ENCODE results near the gene TGFB2.
A peak's percentile ranks its signal among the peaks of the same experiment; 100 is the strongest.

TGFB2 gene

DNA sequence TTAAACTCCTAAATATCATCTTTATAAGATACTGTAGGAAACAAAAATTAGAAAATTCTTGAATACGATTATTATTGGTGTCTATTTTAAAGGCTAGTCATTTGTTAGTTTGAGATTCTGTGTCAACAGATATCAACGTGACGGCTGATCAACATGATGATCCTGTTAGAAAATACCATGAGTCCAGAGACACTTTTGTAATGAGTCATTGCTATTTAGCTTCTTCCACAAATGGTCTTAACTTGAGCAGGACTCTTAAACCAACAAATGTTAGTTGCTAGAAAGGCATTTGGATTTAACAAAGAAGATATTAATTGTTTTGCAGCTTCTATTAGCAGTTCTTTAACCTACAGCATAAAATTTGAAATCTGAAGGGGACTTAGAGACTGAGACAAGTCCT is 131.2 kb downstream of the TGFB2 start:
- peak overlapping the region; percentile 48 for H3K27ac ChIP-seq
- DNase-seq (ENCODE audit: low read depth, low spot score): no peak

DNA sequence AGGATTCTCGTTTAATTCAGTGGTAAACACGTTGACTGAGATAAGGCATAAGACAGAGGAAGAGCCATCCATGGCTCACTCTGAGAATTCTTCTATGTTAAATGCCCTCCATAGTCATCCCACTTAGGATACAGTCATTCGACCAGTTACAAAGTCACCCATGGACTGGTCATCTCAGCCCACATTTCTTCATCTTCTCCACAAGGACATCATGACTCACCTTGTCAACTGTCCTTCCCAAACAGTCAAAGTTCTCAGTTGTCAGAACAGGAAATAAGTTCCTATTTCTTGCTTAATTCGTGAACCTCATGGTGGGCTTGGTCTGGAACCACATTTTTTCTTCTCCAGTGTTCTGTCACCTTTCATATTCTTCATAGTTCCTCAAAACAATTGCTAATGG is 133.2 kb downstream of the TGFB2 start:
- no peak for DNase-seq (ENCODE audit: low read depth, low spot score)
- H3K27ac ChIP-seq: peak overlapping the region; percentile 86

DNA sequence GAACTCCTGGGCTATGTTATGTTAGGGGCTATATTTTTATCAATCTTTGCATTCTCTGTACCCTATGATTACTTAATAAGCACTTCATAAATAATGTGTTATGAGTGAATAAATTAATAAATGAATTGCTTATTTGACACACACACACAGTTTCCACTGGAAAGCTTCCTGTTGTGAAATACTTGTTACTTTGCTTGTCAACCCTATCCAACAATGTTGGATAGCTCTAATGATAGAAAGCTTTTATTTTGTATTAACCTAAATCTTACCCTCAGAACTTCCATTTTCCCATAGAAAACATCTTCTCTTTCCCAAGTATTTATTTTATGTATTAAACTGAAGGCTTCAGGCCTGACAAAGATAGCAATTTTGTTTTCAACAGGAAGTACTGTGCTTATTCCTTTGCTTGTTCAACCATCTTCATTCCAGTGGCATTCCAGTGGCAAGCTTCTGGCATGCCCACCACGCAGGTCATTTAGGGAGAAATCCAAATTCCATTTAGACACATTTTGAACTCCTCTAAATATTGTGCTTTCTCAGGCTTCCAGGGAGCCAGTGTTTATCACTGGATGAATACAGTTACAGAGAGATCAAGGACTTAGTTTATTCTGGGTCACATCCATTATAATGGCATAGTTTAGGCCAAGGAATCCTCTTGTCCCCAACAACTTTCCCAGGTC is 134.4 kb downstream of the TGFB2 start:
- H3K27ac ChIP-seq: peak overlapping the region; percentile 86

DNA sequence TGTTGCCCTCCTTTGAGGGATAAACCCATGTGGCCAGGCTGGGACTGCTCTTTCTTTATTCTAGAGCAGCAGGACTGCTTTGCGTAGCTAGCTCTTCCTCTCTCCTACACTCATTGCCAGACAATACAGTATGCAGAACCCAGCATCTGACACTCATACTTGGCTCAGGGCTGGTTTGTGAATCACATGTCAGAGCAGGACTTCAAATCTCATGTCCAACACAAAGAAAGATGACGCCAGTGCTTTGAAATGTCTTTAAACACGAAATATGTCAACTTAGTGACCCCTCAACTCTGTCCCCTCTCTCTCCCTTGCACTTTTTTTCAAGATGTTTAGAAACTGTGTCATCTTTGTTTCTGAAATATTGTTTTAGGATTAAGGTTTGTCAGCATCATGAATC is 135.0 kb downstream of the TGFB2 start:
- H3K27ac ChIP-seq: peak overlapping the region; percentile 86
- DNase-seq (ENCODE audit: low read depth, low spot score): peak; percentile 87

More for the DNA sequence above, 134.4 kb downstream of the TGFB2 start:
- no peak for DNase-seq (ENCODE audit: low read depth, low spot score)

DNA sequence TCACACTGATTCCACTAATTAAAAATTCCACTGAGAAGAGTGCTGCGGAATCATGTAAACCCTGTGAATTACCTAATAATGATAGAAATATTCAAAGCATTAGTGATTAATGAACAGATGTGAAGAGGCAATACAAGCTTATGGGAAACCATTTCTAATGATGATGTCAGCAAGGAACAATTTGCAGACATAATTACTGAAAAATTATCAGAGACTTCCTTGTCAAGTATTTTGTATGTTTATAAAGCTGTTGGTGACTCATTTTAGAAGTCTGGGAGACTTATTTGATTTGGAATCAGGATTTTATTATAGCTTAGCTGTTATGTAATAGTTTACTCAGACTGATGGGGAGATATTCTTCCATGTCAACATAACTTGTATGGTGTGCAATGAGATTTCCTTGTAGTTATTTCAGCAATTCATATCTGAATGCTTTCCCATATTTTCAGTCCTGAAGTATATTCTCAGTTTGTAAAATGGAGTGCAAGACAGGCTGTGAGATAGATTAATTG is 135.5 kb downstream of the TGFB2 start:
- peak overlapping the region; percentile 86 for H3K27ac ChIP-seq
- DNase-seq (ENCODE audit: low read depth, low spot score): peak; percentile 82

DNA sequence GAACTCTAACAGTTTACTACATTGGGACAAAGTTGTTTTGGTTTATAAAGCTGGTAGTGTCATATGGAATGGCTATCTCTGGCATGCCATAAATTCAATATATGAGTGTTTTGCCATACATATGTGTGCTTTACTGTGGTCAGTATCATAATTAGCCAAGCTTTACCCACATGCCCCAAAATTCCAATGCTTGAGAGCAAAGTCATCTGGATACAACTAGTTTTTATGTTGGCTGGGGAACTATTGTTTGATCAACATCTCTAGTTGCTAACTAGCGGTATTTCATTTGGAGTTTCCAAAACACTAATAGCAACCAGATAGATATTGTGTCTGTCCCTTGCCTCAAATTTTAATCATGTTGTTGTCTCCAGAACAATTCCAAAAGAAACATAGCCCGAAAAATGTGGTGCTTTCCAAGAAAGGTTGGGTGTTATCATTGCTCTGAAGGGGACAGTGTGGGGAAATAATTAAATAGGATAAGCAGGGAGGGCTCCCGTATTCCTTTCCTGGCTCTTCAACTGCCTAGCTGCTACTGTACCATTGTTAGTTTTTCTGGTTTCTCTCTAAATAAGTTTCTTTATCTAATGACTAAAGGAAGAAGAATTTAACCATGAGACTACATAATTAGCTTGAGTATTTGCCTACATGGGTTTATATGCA is 136.1 kb downstream of the TGFB2 start:
- DNase-seq (ENCODE audit: low read depth, low spot score): no peak
- peak overlapping the region; percentile 86 for H3K27ac ChIP-seq

DNA sequence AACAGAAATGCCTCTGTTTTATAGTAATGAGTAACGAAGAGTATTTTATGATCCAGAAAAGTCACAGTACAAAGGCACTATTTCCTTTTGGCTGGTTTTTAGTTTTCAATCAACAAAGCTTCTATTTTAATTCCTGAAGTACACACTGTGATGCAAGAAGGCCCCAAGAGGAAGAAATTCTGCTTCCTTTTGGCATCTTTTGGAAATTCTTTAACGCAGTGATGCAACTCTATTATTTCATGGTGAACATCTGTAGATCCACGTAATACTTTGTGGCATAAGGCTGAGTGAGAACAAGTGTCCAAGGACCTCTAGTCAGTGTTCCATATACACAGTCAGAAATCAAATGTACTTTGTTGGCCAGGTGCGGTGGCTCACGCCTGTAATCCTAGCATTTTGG is 137.5 kb downstream of the TGFB2 start:
- DNase-seq (ENCODE audit: low read depth, low spot score): no peak
- H3K27ac ChIP-seq: peak overlapping the region; percentile 86

DNA sequence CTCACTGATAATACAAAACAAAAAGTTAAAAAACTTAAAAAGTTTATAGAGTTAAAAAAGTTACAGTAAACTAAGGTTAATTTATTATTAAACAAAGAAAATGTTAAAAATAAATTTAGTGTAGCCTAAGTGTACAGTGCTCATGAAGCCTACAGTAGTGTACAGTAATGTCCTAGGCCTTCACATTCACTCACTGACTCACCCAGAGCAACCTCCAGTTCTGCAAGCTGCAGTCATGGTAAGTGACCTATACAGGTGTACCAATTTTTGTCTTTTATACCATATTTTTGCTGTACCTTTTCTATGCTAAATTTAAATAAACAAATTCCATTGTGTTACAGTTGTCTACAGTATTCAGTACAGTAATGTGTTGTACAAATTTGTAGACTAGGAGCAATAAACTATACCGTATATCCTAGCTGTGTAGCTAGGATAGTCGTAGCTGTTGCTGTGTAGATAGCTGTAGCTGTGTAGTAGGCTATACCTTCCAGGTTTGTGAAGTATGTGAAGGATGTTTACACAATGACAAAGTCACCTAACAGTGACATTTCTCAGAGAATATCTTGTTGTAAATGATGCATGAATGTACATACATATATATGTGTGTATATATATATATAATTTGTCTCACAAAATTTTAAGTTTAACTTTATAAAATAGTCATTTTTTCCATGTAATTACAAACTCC is 140.2 kb downstream of the TGFB2 start:
- peak overlapping the region; percentile 16 for H3K27ac ChIP-seq
- DNase-seq (ENCODE audit: low read depth, low spot score): no peak

DNA sequence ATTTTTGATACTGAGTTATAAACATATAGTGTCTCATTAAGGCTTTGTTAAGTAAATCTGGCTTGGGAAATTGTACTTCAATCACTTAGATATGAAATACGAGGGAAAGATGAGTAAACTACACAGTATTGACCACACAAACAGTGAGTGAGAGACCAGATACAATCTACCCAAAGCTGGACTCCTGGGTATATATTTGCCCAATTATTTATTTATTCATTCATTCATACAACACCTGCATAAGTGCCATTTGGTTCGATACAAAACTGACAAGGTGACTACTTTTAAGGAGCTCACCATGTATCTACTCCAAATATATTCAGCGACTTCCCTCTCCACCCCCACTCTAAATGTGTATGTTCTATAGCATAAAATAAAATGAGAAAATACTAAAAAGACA is 143.4 kb downstream of the TGFB2 start:
- peak overlapping the region; percentile 80 for H3K27ac ChIP-seq
- DNase-seq (ENCODE audit: low read depth, low spot score): no peak

DNA sequence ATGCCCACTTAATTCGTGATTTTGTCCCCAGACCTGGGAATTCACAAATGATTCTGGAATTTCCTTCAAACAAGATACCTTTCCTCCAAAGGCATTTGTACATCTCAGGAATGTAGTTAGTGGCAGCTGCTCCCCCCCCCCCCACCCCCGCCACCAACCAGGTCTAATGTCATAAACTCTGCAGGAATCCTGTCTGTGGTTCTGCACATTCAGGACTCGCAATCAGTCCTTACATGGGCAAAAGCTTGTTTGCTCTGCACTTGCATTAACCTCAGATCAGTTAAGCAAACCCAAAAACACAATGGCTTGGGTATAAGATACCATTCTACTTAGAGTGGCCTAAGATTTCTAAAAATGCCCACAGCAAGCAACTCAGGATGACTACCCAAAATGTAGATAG is 143.8 kb downstream of the TGFB2 start:
- H3K27ac ChIP-seq: no peak overlapping the region
- DNase-seq (ENCODE audit: low read depth, low spot score): no peak

DNA sequence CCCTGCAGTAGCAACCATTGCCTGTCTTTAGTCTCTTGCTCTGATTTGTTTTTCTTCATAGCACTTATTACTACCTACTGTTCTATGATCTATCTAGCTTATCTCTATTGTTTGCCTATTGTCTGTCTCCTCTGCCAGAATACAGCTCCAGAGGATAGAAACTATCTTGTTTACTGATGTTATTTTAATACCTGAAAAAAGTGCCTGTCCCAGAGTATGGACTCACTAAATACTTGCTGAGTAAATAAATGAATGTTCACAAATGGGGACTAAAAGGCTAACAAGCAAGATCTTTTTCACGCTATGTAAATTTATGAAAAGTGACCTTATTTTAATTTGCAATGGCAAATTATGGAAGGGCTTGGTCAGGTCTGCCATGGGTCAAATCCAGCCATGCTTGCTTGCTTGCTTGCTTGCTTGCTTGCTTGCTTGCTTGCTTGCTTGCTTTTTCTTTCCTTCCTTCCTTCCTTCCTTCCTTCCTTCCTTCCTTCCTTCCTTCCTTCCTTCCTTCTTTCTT is 145.3 kb downstream of the TGFB2 start:
- no peak overlapping the region for H3K27ac ChIP-seq
- no peak for DNase-seq (ENCODE audit: low read depth, low spot score)

DNA sequence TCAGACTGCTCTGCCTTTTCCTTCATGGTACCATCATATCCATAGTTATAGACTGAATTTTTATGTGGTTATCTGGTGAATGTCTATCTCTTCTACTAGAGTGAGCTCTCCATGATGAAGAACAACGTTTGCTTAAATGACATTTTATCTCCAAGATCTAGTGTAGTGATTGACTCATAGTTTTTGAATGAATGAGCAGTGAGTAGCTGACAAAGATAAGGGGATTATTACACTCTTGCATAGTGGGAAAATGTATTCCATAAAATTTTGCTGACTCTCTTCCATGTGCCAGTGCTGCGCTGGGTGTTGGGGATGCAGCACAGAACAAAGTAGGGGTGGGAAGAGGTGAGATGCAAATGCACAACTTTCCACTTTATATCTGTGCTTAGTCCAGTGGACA is 147.7 kb downstream of the TGFB2 start:
- H3K27ac ChIP-seq: no peak overlapping the region

DNA sequence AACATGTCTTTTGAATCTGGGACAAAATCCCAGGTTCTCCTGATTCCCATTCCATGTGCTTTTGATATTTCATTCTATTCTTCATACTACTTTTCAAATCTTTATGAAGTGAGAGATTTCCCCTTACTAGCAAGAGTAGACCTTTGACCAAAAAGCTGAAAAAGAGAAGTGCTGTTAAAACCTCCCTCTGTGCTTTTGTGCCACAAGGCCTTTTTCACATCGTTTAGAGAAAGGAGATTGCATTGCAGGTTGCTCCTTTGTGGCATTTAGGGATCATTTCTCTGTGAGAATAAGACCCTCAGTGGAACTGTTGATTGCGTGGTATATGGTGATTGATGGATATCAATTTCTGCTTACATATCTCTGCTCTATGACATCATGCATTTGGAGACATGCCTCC is 148.8 kb downstream of the TGFB2 start:
- DNase-seq (ENCODE audit: low read depth, low spot score): no peak
- no peak overlapping the region for H3K27ac ChIP-seq

More for the DNA sequence above, 147.7 kb downstream of the TGFB2 start:
- DNase-seq (ENCODE audit: low read depth, low spot score): no peak

Data from epithelial cell of prostate (primary cell).